HL-60 (cell line): ENCODE measurements around the gene AKAP8.

Source experiments
- DNase-seq, 2 experiments: peaks; one replicate each; pipeline ENCODE4 v3.0.0-alpha.2; 2010 to 2020; ENCODE audit warnings: low read depth in 1 of 2, low spot score in 1 of 2
- H3K27ac ChIP-seq: fragments of 250-450 bp; sonication (Bioruptor Pico); replicated peaks from 2 replicates; pipeline ENCODE4 v1.5.1; 2020; ENCODE audit warnings: mild to moderate bottlenecking, moderate library complexity
- H3K27me3 ChIP-seq: fragments of 250-450 bp; sonication (Bioruptor Pico); 2 replicates; pipeline ENCODE4 v1.5.1; 2021; ENCODE audit warnings: mild to moderate bottlenecking, moderate library complexity; ENCODE audit not compliant: insufficient read depth, poor library complexity, severe bottlenecking
- H3K4me3 ChIP-seq: replicated peaks from 2 replicates; pipeline ENCODE4 v1.5.1; 2011; ENCODE audit warnings: mild to moderate bottlenecking, control low read depth, low read length; ENCODE audit not compliant: insufficient read depth
- CTCF ChIP-seq: IDR thresholded peaks from one replicate; pipeline ENCODE4 v1.5.1; 2011; ENCODE audit warnings: low read length, control low read depth, inconsistent platforms; ENCODE audit not compliant: insufficient read depth
- GABPA ChIP-seq: IDR thresholded peaks from 2 replicates; pipeline ENCODE4 v1.6.1; 2012; ENCODE audit warnings: low read depth
- POLR2AphosphoS5 ChIP-seq: IDR thresholded peaks from 2 replicates; pipeline ENCODE4 v1.6.1; 2012; ENCODE audit warnings: low read depth
- REST ChIP-seq: IDR thresholded peaks from 2 replicates; pipeline ENCODE4 v1.6.1; 2012; ENCODE audit warnings: low read depth; ENCODE audit not compliant: insufficient replicate concordance
- SPI1 ChIP-seq: IDR thresholded peaks from 2 replicates; pipeline ENCODE4 v1.6.1; 2012; ENCODE audit warnings: low read depth, mild to moderate bottlenecking, borderline replicate concordance

Gene AKAP8

DNA sequence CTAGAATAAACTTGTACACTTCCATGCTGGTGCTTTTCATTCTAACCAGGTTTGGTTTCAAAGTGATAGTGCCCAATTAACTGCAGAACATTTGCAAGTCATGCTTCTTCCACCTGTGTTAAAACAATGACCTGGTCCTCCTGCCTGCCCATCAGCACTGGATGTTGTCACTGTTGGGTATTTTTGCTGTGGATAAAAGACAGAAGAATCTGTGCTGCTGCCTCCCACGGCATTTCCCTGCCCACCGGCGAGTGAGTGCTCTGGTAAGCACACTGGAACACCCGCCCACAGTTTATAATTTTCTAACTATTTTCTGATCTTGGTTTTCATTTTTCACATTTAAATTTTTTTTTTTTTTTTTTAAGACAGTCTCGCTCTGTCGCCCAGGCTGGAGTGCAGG, 2.3 kb upstream of the AKAP8 start:
- Histone ChIP-seq H3K27me3 (no peaks in the 10 kb centered on the region), H3K27ac (no peak overlapping the region), H3K4me3 (no peak overlapping the region)
- no peak for DNase-seq
- TF ChIP-seq CTCF (no peak), SPI1 (no peak), REST (no peak), GABPA (no peak), POLR2AphosphoS5 (no peak)

GRCh38 chr19:15381429-15381828, 1.8 kb upstream of the AKAP8 start:
- no peak for TF ChIP-seq GABPA
- no peak for TF ChIP-seq REST
- TF ChIP-seq POLR2AphosphoS5: no peak
- TF ChIP-seq CTCF: no peak
- TF ChIP-seq SPI1: no peak
- no peaks in the 10 kb centered on the region for H3K27me3 ChIP-seq
- DNase-seq: no peak
- H3K4me3 ChIP-seq: no peak overlapping the region
- no peak overlapping the region for H3K27ac ChIP-seq

- peak in 1 of 2 experiments; percentile 48 for DNase-seq
- Histone ChIP-seq H3K27ac (peak overlapping the region; percentile 53), H3K4me3 (peak overlapping the region; percentile 65), H3K27me3 (no peaks in the 10 kb centered on the region)
- TF ChIP-seq POLR2AphosphoS5 (no peak), CTCF (no peak), REST (no peak), SPI1 (no peak), GABPA (no peak)
Observed at GRCh38 chr19:15379999-15380647, 536 bp upstream of the AKAP8 start.
